CD4-positive, alpha-beta T cell (primary cell): ENCODE measurements around the gene DTD1. TPM values are rescaled to one million over a fixed set of nuclear protein-coding genes. Genes with fewer than 3 reads are reported as not detected.

ENCODE experiments used
- ATAC-seq: fragments of 200-7000 bp; cut with Tn5 transposase; one replicate; pipeline ENCODE4 v1.10.0; 2022; ENCODE audit warnings: mild to moderate bottlenecking; ENCODE audit not compliant: poor library complexity
- CTCF ChIA-PET: fragments of 350-600 bp; sonication (Branson Sonifier 250); formaldehyde crosslinking; loops from one replicate; lab custom pipeline; 2021; ENCODE audit warnings: antibody characterized with exemption, inconsistent platforms; lab: Charles Lee
- POLR2A ChIA-PET: fragments of 350-600 bp; sonication (Branson Sonifier 250); formaldehyde crosslinking; loops from one replicate; lab custom pipeline; 2021; ENCODE audit warnings: antibody characterized with exemption, inconsistent platforms; lab: Charles Lee
- DNase-seq, 14 experiments: peaks; one replicate each; pipeline ENCODE4 v3.0.0-alpha.2; 2013 to 2020; ENCODE audit warnings: mixed read lengths in 2 of 14
- H3K27ac ChIP-seq, 2 donors: one replicate each; pipeline versions ENCODE4 v1.5.1 to v1.7.0; 2013; ENCODE audit warnings: low read length in 2 of 2, low read depth in 1 of 2, mild to moderate bottlenecking in 1 of 2
- H3K27me3 ChIP-seq, 2 experiments: 1 replicate in 1 of 2; 2 replicates in 1 of 2; pipeline versions ENCODE4 v1.6.1 to v1.7.0; 2013; ENCODE audit warnings: low read length in 2 of 2, control low read depth in 1 of 2, mild to moderate bottlenecking in 1 of 2, moderate library complexity in 1 of 2; ENCODE audit not compliant: insufficient read depth in 2 of 2, control insufficient read depth in 1 of 2
- H3K36me3 ChIP-seq: one replicate; pipeline ENCODE4 v1.6.1; 2013; ENCODE audit warnings: low read length, control low read depth; ENCODE audit not compliant: insufficient read depth
- H3K4me1 ChIP-seq: one replicate; pipeline ENCODE4 v1.6.1; 2013; ENCODE audit warnings: low read length, control low read depth; ENCODE audit not compliant: insufficient read depth
- H3K4me3 ChIP-seq: one replicate; pipeline ENCODE4 v1.5.1; 2013; ENCODE audit warnings: mild to moderate bottlenecking, low read length, moderate library complexity
- H3K9me3 ChIP-seq, 2 experiments: 1 replicate in 1 of 2; 2 replicates in 1 of 2; pipeline versions ENCODE4 v1.6.1 to v1.7.0; 2013; ENCODE audit warnings: low read length in 2 of 2, mild to moderate bottlenecking in 2 of 2, control low read depth in 1 of 2, moderate library complexity in 1 of 2; ENCODE audit not compliant: control insufficient read depth in 1 of 2, insufficient read depth in 1 of 2
- H3K27ac Mint-ChIP-seq: one replicate; pipeline ENCODE4 v1.8.0; 2020; ENCODE audit warnings: mixed read lengths
- H3K27me3 Mint-ChIP-seq: one replicate; pipeline ENCODE4 v1.8.0; 2021; ENCODE audit warnings: mixed read lengths
- H3K36me3 Mint-ChIP-seq: one replicate; pipeline ENCODE4 v1.8.0; 2021; ENCODE audit warnings: low read depth, mixed read lengths
- H3K4me1 Mint-ChIP-seq: one replicate; pipeline ENCODE4 v1.8.0; 2021; ENCODE audit warnings: low read depth, mixed read lengths
- H3K4me3 Mint-ChIP-seq: one replicate; pipeline ENCODE4 v1.8.0; 2020; ENCODE audit warnings: mild to moderate bottlenecking, mixed read lengths
- H3K9me3 Mint-ChIP-seq: one replicate; pipeline ENCODE4 v1.8.0; 2020; ENCODE audit warnings: mixed read lengths
- intact Hi-C, 2 experiments: fragments of 100-400 bp; cut with DNase I in 1 of 2; cut with micrococcal nuclease in 1 of 2; formaldehyde crosslinking; loops; one replicate each; pipeline versions ENCODE4 v1.15.1 to v1.9.0; 2023 to 2025; cut with DNase I, micrococcal nuclease
- total RNA-seq, 174 experiments: library from RNA in 2 of 174; stranded (reverse) in 2 of 174; gene quantifications; one replicate each; pipeline ENCODE4 v1.2.3 and lab custom pipeline; 2021 to 2026
- TF ChIP-seq, protein P1 (sequence below): fragments of 200-600 bp; IDR thresholded peaks from one replicate; pipeline ENCODE4 v1.8.0; 2022; ENCODE audit warnings: antibody characterized with exemption, mild to moderate bottlenecking

The DTD1 gene
- total RNA-seq, 2 experiments from 2014 or later, result 15.4 to 16.1 TPM

DNA sequence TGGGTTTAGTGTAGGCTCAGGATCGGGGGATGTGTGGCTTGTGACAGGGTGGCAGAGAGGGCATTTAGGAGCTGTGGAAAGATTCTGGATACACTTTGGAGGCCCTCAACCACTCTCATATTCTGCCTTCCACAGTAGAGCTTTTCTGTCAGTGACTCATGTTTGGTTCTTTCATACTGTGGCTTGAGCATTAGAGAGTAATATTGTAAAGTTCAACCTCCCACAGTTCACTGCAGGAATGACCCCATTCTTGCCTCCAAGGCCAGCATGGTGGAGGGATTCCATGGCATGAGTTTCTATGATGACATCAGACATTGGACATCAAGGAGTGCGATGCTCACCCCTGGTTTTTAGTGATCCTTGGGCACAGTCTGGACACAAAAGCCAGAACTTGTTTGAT is 50.9 kb downstream of the DTD1 start:
- no peak overlapping the region for H3K4me3 Mint-ChIP-seq
- ChIA-PET POLR2A (no interaction called here), CTCF (no interaction called here)

DNA sequence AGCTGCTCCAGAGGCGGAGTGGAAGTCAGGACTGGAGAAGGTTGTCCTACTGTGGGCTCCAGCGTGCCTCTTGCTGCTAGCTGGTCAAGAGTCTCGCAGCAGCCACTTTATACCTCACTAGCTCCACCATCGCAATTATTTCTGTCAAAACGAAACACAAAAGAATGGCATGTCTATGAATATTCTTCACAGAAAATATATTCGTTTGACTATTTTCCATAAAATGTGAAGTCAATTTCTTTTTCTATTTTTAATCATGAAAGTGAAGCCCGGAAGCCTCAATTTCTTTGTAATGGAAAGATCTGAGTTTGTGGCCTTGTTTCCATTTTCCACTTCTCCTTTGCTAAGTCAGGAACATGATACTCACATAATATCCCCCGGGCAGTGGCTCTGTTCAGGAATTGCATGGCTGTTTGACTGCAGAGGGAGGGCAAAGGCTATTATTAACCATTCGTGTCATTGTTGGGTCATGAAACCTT is 51.7 kb downstream of the DTD1 start:
- Mint-ChIP-seq H3K36me3 (peaks cover 26% of the 10 kb centered on the region), H3K4me1 (no peaks in the 10 kb centered on the region), H3K27ac (no peak overlapping the region), H3K4me3 (no peak overlapping the region), H3K27me3 (no peaks in the 10 kb centered on the region), H3K9me3 (no peaks in the 10 kb centered on the region)
- ATAC-seq, result no peak
- intact Hi-C loops, result loop anchor here in 1 of 2 experiments (10.0 kb wide), 1 partner anchor 415 kb away; no protein-coding TSS in a partner anchor
- ChIA-PET POLR2A (no interaction called here), CTCF (interaction anchor here (0.7 kb wide), 1 partner anchor 188 kb away, joined by 4 read pairs; no protein-coding TSS in a partner anchor)
- TF ChIP-seq, protein P1, sequence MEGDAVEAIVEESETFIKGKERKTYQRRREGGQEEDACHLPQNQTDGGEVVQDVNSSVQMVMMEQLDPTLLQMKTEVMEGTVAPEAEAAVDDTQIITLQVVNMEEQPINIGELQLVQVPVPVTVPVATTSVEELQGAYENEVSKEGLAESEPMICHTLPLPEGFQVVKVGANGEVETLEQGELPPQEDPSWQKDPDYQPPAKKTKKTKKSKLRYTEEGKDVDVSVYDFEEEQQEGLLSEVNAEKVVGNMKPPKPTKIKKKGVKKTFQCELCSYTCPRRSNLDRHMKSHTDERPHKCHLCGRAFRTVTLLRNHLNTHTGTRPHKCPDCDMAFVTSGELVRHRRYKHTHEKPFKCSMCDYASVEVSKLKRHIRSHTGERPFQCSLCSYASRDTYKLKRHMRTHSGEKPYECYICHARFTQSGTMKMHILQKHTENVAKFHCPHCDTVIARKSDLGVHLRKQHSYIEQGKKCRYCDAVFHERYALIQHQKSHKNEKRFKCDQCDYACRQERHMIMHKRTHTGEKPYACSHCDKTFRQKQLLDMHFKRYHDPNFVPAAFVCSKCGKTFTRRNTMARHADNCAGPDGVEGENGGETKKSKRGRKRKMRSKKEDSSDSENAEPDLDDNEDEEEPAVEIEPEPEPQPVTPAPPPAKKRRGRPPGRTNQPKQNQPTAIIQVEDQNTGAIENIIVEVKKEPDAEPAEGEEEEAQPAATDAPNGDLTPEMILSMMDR, result no peak
- Histone ChIP-seq H3K36me3 (peaks cover 7% of the 10 kb centered on the region), H3K4me3 (no peak overlapping the region), H3K4me1 (no peaks in the 10 kb centered on the region), H3K27me3 (no peaks in the 10 kb centered on the region), H3K27ac (no peak overlapping the region), H3K9me3 (no peaks in the 10 kb centered on the region)
- DNase-seq, result no peak

More for the DNA sequence above, 50.9 kb downstream of the DTD1 start:
- intact Hi-C loops, result loop anchor here in 1 of 2 experiments (10.0 kb wide), 1 partner anchor 416 kb away; no protein-coding TSS in a partner anchor
- H3K27me3 ChIP-seq, result no peaks in the 10 kb centered on the region
- TF ChIP-seq, protein P1, result no peak
- ATAC-seq (no peak), DNase-seq (no peak)
- no peak overlapping the region for H3K4me3 ChIP-seq
- Mint-ChIP-seq H3K4me1 (no peaks in the 10 kb centered on the region), H3K27ac (no peak overlapping the region), H3K27me3 (no peaks in the 10 kb centered on the region), H3K36me3 (peaks cover 30% of the 10 kb centered on the region), H3K9me3 (no peaks in the 10 kb centered on the region)
- H3K4me1 ChIP-seq, result no peaks in the 10 kb centered on the region
- peaks cover 14% of the 10 kb centered on the region for H3K36me3 ChIP-seq
- no peak overlapping the region for H3K27ac ChIP-seq
- no peaks in the 10 kb centered on the region for H3K9me3 ChIP-seq

DNA sequence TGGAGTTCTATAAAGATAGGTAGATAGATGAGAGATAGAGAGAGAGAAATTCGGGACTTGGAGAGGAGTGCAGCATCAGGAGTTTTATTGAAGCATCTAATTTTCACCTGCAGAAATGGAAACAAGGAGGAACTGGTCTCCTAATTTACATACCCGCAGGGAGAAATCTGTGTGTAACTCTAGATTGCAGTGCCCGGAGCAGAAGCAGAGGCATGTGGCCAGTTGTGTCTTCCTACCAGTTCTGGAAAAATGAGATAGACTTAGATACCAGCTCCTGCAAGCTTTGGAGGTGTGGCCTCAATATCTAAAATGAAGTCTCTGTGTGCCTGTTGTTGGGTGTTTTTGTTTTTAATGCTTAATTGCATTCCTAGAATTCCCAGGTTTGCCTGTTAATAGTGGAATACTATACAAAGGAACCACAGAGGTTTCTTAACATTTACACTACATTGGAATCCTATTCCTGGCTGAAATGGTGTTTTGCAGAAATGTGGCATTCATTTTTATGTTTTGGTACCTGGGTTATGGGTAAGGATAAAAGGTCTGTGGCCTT is 57.4 kb downstream of the DTD1 start:
- ATAC-seq, result no peak

More for the DNA sequence above, 57.4 kb downstream of the DTD1 start:
- Histone ChIP-seq H3K27ac (no peak overlapping the region), H3K27me3 (no peaks in the 10 kb centered on the region), H3K9me3 (no peaks in the 10 kb centered on the region), H3K4me3 (no peak overlapping the region), H3K4me1 (no peaks in the 10 kb centered on the region), H3K36me3 (peaks cover 4% of the 10 kb centered on the region)
- intact Hi-C loops, result no loop called here
- ChIA-PET CTCF (no interaction called here), POLR2A (no interaction called here)
- DNase-seq, result no peak
- Mint-ChIP-seq H3K9me3 (no peaks in the 10 kb centered on the region), H3K27ac (no peak overlapping the region), H3K4me1 (no peaks in the 10 kb centered on the region), H3K4me3 (no peak overlapping the region), H3K36me3 (peaks cover 10% of the 10 kb centered on the region), H3K27me3 (no peaks in the 10 kb centered on the region)
- TF ChIP-seq, protein P1, result no peak
